Fibroblast of villous mesenchyme (primary cell): Measurements from ENCODE around the gene PAQR7. TPM values are rescaled to one million over a fixed set of nuclear protein-coding genes. Genes with fewer than 3 reads are reported as not detected.

Experiments used
- DNase-seq: peaks from one replicate; pipeline ENCODE4 v3.0.0-alpha.2; 2010; ENCODE audit warnings: low read depth
- H3K4me3 ChIP-seq: 2 replicates; pipeline ENCODE4 v1.5.1; 2011; ENCODE audit warnings: low read depth, mild to moderate bottlenecking, low read length
- CTCF ChIP-seq: IDR thresholded peaks from 2 replicates; pipeline ENCODE4 v1.5.1; 2012; ENCODE audit warnings: low read depth, mild to moderate bottlenecking, low read length; ENCODE audit not compliant: insufficient read depth
- small RNA-seq: library from RNA; depleted of rRNA; stranded (forward); fragments of <200 nt; gene quantifications from one replicate; pipeline ENCODE3, GENCODE V24; 2012
- total RNA-seq: library from RNA; depleted of rRNA; stranded (reverse); fragments of >200 nt; gene quantifications from 2 replicates; pipeline ENCODE4 v1.2.3, GENCODE V29; 2012

PAQR7 gene
- total RNA-seq, 1 donor = 16.0 TPM

- DNase-seq = no peak
- no peak for TF ChIP-seq CTCF
- H3K4me3 ChIP-seq = no peak overlapping the region
These were observed 61.6 kb downstream of the PAQR7 start for GRCh38 chr1:25813734-25814471.

- no peak for DNase-seq
- no peak overlapping the region for H3K4me3 ChIP-seq
- TF ChIP-seq CTCF = no peak
These were observed 62.3 kb downstream of the PAQR7 start for GRCh38 chr1:25813071-25813733.

Small RNA genes lying within 50 kb of the gene (small RNA-seq; reads per million reads assigned to genes)
- gene AL033528.1 (not detected), gene RF00019 (not detected), gene SNRPFP2 (not detected)

Other genes starting within 250 kb of the PAQR7 start
- 23.7 and 24.5 TPM in 2 replicates for gene SELENON, start 75.5 kb downstream of the PAQR7 start, total RNA-seq
- 46.6 and 47.4 TPM in 2 replicates for gene MTFR1L, start 55.8 kb downstream of the PAQR7 start, total RNA-seq
- 2.9 and 3.5 TPM in 2 replicates for gene AUNIP, start 16.3 kb downstream of the PAQR7 start, total RNA-seq
- gene STMN1, start 30.7 kb upstream of the PAQR7 start, total RNA-seq = 85.9 and 99.9 TPM in 2 replicates
- 7.7 and 11.2 TPM in 2 replicates for gene PAFAH2, start 122.4 kb upstream of the PAQR7 start, total RNA-seq
- 3.9 and 6.0 TPM in 2 replicates for gene EXTL1, start 146.1 kb upstream of the PAQR7 start, total RNA-seq
- not detected in 2 replicates for gene SLC30A2, start 170.4 kb upstream of the PAQR7 start, total RNA-seq
- gene TRIM63, start 191.9 kb upstream of the PAQR7 start, total RNA-seq = not detected in 2 replicates
- 2.6 and 4.8 TPM in 2 replicates for gene PDIK1L, start 236.1 kb upstream of the PAQR7 start, total RNA-seq